Gastrocnemius medialis (tissue), 4 donors: Measurements from ENCODE around the gene THBD.

Experiments
- CTCF ChIP-seq, 5 experiments: fragments of 450-650 bp in 3 of 5; fragments of 200-600 bp in 2 of 5; sonication (generic) in 2 of 5; IDR thresholded peaks in 4 of 5; conservative IDR thresholded peaks in 1 of 5; 1 replicate in 4 of 5; 2 replicates in 1 of 5; pipeline ENCODE4 v1.5.1; 2016 to 2019; ENCODE audit warnings: antibody characterized with exemption in 5 of 5, mild to moderate bottlenecking in 3 of 5, moderate library complexity in 3 of 5
- POLR2A ChIP-seq, 2 donors: fragments of 450-650 bp; IDR thresholded peaks; one replicate each; pipeline ENCODE4 v1.6.1; 2017; ENCODE audit warnings: antibody characterized with exemption in 2 of 2, mild to moderate bottlenecking in 2 of 2, moderate library complexity in 2 of 2

- no peak for TF ChIP-seq CTCF (IDR thresholded peaks at IDR 0.05 in 4 of 5, conservative IDR thresholded peaks at IDR 0.05 in 1 of 5)
- no peak for TF ChIP-seq POLR2A (IDR thresholded peaks at IDR 0.05)
Measured at GRCh38 chr20:23058240-23058639, 8.8 kb upstream of the THBD start.
